GM11168 (cell line): Measurements from ENCODE around the gene TMEM245.

Experiments used
- in situ Hi-C: fragments of 300-500 bp; cut with MboI; formaldehyde crosslinking; loops from one replicate; pipeline ENCODE4 v1.12.0; 2022; ENCODE audit warnings: low sequenced_read_pairs; ENCODE audit not compliant: unreplicated experiment

TMEM245 gene

DNA sequence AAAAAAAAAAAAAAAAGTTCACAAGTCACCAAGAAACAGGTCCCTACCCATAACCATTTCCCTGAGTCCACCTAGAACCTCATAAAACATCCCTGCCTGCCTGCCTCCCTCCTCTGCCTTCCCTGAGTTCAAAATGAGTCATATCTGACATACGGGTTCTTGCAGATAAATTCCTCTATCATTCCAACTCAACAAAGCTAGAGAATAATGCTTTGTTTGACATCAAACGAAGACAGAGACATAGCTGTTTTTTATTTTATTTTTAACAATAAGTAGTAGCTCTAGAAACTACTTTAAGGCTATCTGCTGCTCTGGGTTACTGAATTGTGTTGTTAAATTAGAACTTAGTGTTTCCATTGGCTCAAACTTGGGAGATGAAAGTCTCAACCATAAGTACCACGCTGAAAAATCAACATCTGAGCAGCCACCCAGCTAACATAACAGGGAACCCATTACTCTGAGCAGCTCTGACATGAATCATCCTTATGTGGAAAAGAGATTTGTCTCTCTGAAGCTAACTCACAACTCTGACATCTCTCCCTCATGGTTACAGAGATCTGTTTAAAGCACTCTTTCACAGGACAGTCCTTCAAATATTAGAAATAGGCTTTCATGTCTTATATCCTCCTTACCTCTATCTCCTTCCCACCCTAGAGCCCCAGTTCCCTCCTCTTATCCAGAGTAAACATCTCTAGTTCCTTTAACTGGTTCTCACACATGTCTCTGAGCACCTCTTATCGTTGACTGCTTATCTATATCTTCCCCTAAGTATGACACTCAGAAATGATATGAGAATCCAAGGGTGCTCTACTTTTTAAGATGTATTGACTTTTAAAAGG, 12.1 kb downstream of the TMEM245 start:
- in situ Hi-C loops = no loop called here

DNA sequence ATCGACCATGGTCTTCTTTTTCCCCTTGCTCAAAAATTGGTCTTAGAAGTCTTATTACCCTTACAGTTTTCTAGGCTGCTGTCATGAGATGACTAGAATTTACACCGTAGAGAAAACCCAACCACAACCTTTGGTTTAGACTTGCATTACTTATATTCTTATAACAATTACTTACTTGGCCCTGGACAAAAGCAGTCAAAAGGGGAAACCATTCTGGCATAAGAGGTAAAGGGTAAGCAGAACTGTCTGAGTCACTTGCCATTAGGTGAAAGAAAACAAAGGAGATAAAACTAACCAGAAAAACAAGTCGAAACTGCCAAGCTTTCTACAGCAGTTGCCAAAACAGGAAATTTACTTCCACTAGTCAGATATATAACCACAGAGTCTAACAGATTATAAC, 17.9 kb downstream of the TMEM245 start:
- in situ Hi-C loops = no loop called here

DNA sequence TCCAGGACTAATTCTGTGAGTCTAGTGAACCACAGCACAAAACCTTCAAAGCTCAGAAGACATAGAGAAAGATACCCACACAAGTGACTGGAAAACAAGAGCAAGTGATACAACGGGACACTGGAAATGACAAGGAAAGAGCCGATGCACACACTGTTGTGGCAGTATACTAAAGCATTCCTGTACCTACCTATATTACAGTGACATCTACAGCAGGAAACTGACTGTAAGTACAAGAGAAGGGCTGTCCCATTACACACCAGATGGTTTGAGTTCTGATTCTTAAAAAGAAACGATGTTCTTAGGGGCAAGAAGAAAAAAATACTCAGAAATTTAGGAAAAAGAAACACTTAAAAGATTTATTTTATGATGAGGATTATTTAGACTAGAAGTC, 18.5 kb downstream of the TMEM245 start:
- in situ Hi-C loops = no loop called here

DNA sequence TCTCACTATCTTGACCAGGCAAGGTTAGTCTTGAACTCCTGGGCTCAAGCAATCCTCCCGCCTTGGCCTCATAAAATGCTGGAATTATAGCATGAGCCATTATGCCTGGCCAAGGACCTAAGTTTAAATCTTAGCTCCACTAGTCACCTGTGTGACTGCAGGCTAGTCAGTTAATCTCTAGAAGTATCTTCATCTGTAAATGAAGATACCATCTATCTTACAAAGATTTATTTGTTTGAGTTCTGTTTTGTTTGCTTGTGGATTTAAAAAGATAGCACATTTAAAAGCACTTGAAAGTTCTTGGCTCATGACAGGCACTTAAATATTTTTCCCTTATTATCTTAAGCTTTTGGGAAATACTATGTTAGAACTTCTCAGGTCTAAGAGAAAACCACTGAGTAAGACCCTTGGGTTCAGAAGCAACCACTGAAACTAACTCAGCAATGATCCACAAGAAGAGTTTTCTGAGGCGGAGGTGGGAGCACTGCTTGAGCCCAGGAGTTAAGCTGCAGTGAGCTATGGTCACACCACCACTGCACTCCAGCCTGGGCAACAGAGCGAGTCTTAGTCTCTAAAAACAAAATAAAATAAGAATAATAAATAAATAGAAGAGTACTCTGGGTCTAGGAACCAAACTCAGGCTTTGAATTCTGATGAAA, 19.1 kb downstream of the TMEM245 start:
- in situ Hi-C loops = no loop called here

DNA sequence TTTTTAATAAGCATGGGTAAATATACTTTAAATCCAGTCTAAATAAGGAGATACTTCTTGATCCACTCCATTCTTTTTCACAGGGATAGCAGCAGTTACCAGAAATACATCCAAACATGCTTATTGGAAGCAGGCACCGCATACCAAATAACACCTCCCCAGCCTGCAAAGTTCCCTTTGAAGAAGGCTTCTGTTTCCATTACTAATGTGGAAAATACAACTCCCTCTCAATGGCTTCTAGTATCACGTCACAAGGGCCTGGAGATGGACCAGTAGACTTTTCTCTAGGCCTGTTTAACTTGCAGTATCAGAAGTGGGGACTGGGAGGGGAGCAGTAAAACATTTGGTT, 20.8 kb downstream of the TMEM245 start:
- in situ Hi-C loops = no loop called here

DNA sequence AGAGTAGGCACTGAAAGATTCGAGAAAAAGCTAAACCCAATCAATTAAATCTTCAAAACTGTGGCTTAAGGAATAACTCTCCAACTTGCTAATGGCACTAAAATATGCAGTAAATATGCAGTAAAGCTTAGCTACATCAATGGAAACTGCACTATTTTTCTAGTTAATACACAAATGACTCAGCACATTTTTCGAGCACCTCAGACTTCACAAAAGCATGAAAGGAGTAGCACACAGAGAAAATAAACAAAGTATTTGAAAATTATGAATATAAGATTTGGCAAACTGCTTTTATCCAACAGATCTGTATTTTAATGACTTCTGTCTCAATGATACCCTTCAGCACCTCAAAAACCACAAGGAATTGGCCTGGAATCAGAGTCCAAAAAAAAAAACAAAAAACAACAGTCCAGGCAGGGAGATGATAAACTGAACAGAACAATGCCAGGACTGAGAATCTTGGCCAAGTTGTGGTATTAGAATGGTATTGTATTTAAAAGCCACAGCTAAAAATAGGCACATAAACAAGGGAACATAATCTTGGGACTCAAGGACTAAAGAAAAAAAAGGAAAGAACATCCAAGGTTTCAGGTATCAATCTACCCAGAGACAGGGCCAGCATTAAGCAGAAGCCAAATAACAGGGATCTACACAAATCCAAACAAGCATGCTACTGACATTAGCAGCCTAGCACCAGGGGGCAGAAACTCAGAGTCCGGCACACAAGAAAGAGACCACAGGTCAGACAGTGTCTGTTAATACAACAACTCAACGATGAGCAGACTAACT, 21.4 kb downstream of the TMEM245 start:
- in situ Hi-C loops = no loop called here

DNA sequence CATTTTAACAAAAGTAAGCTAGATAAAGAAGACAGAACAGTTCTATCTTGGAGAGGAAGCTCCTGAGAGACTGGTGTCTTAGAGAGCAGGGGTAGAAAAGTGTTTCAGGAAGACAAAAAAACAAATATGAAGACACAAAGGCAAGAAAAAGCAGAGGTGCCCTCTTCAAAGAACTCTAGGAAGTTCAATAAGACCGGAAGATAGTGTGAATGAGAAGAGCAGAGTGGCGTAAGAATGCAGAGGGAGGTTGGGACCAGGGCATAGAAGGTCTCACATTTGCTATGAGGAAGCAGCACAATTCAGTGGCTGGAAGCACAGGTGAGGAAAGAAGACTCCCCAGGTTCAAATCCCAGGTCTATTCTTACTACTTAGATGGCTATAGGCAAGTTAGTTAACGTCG, 22.6 kb downstream of the TMEM245 start:
- in situ Hi-C loops = no loop called here

DNA sequence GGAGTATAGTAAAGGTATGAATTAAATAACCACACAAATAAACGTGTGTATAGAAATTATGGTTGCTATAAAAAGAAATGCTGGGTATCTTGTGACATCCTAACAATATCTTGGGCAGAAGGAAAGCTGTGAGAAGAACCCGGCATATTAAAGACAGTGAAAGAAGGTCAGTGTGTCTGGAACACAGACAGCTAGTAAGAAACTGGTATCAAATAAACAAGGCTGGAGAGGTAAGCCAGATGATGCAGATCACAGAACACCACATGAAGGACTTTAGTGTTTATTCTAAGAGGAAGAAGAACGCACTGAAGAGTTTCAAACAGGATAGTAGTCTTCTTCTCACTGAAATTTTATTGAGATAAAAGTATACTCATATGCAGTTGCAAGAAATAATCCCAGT, 24.4 kb downstream of the TMEM245 start:
- in situ Hi-C loops = no loop called here

DNA sequence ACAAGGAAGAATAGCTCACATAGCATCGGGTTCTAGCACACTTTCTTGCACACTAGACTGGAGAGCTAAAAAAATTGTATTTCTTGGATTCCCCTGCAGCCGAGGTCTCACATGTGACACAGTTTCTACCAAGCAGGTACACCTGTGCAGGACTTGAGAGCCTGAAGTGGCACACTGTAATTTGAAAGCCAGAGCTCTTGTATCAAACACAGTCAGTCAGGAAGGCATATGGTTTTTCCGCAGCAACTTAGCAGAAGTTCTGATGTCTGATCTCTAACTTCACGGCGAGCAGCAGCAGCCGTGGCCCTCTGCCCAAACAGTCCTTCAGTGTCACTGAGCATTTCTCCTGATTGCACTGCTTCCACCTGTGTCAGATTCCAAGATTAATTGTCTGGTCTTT, 25.5 kb downstream of the TMEM245 start:
- in situ Hi-C loops = no loop called here

DNA sequence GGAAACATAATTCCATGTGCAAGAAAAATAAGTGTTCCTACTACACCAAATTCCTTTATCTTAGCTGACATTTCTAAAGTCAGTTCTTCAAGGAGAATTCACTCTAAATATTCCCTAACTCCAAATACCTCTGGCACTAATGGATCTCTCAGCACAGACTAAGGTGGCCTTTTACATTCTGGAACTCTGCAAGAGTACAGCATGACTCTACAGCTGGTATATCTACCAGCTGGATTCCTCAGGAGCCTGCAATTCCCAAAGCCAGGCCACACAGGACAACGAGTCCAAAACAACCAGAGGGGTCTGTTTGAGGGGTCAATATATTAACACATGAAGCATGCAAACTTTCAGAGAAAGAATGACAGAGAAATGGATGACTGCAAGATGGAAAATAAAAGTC, 27.2 kb downstream of the TMEM245 start:
- in situ Hi-C loops = no loop called here

DNA sequence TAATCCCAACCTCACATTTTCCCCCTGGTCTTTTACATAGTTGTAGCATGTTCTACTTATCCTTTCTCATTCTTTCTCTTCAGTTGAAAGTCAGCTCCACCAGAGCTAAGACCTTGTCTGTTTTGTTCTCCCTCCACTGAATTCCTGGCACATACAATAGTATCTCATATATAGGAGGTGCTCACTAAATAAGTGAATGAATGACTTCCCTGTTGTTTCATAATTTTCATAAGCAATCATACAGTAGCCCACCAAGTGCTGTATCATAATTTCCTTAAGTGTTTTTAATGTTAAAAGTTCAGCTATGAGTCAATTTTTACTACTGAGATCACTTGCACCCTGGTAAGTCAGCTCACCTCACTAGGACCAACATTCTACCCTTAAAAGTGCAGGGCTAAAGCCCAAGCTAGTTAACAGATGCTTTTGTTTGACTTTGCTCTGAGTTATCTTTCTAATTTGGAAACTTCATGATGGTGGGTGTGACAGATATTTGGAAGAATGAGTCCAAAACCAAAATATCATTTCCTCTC, 27.6 kb downstream of the TMEM245 start:
- in situ Hi-C loops = no loop called here

DNA sequence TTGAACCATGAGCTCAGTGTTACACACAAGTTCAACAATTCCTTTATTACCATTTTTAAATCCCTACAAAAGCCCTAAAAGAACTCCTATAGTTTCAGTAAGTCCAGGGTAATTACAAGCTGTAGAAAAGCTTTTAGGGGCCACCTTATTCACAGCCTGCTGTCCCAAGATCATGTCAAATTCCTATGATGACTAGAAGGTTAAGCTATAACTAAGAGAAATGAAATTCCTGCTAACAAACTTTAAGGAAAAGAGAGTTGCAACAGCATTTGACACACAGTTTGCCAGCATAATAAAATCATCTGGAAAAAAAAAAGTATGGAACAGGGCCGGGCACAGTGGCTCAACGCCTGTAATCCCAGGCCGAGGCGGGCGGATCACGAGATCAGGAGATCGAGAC, 31.5 kb downstream of the TMEM245 start:
- in situ Hi-C loops = no loop called here

DNA sequence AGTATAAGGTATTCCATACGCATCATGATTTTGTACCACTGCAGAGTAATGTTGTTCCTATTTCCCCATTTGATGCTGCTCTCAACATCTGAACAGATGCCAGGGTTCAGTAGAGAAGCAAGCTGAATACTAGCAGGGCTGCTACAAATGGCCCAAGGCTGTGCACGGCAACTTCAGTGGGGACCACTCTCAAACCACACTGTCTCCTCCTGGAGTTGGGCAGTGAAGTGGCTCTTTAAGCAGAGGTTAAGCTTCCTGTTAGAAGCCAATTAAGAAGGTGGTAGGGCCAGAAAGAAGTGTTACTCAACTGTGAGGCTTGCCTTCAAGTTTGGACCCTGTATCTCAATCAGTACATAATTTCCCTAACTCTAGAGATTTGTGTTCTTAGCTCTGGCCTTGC, 32.0 kb downstream of the TMEM245 start:
- in situ Hi-C loops = no loop called here

DNA sequence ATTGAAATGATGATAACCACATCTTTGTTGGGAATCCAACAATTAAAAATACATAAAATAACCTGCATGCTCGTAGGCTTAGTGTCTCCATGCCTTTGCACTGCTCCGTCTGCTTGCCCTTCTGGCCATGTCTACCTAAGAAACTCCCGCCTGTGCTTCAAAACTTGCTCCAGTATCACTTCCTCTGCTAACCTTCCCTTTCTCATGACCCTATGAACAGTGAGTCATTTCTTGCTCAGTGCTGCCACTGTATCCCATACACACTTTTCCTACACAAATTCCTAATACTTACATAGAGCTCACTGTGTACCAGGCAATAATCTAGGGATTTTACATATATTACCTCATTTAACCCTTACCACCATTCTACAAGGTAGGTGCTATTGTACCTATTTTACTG, 33.5 kb downstream of the TMEM245 start:
- in situ Hi-C loops = no loop called here

DNA sequence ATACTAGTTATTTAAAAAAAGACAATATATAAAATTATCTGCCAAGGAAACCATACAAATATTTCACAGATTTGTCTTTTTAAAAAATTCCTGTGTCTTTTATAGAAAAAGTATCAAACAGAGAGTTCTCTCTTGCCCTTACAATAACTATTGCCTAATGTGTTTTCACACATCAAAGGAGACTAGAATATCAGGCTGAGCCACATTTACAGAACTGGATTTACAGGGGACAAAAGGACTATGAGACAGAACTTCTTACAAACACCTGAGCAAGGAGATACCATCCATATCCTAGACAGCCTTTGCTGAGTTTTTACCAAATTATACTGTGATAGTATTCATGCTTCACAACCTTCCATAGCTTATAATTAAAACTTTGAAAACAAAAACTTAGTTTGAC, 34.2 kb downstream of the TMEM245 start:
- in situ Hi-C loops = no loop called here

DNA sequence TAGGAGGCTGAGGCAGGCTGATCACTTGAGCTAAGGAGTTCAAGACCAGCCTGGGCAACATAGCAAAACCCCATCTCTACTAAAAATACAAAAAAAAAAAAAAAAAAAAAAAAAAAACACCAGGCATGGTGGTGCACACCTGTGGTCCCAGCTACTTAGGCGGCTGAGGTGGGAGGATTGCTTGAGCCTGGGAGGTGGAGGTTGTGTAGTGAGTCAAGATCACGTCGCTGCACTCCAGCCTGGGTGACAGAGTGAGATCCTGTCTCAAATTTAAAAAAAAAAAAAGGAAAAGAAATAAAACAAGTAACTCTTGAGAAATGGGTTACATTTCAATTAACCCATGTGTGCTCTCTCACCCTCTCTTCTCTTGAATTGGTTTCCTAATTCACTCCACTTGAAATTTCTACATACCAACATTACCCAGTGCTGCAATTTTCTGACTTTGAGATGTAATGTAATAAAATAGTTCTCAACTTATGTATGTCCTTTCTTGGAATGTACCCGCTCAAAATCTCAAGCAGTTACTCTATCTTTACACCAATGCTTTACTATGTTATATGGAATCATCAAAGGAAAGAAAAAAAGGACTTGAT, 35.8 kb downstream of the TMEM245 start:
- in situ Hi-C loops = no loop called here

DNA sequence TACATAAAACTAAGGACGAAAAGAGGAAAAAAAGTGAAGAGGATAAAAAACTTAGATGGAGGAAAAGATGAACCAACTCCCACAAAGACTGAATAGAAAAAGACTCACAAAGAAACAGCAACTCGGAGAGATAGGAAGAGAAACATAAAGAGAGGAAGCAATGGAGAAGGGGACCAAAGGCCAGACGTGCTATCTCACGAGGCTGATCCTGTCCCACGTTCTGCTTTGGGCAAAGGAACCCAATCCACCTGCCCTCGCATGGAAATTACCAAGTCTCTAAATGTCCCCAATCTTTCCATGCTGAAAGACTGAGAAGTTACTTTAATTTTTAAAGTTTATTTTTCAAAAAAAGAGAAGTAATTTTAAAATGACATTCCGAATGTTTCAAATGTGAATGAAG, 36.6 kb downstream of the TMEM245 start:
- in situ Hi-C loops = no loop called here

DNA sequence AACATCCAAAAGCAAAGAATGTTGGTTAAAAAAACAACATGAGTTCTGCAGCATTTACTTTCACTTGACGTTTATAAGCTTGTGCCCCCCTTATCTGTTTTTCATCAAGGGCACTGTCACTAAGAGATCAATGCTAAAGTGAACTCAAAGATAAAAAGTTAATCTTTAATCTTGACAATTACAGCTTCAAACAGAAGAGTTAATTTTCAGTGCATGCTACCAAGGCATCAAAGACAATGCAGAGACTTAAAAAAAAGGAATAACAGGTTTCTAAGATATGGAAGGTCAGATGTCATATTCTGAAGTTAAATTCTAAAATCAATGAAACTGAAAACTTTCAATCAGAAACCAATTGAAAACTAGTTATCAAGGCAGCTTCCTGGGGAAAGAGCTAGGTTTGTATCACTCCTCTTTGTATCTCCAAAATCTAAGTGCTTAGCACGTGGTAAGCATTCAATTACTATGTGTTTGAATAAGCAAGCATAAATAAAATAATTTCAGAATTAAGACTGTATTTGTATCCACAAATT, 37.6 kb downstream of the TMEM245 start:
- in situ Hi-C loops = no loop called here

DNA sequence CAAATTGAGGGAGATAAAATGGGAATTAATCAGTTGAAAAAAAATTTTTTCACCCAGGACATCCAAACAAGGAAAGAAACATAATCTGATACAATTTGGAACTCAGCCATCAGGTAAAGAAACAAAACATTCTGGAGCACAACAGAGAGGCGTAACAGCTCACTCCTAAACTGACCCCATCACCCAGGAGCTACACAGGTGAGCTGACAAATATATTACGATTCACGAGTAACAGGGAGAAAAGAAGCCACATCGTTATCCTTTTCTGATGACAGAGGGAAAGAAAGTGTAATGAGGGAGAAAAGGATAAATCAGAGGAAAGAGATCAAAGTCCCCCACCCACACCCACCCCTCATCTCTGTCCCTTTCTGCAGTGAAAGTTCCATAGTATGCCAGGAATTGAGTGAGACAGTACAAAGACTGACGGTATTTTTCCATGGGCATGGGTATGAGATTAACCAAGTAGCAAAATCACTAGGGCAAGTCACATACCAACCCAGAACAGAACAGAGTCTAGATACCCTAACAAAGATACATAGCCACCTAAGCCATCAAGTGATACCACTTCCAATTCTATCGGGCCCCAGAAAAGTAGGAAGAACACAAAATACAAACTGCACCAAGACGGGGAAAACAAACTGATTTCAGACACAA, 45.4 kb downstream of the TMEM245 start:
- in situ Hi-C loops = no loop called here
